ENCODE data around the gene SLC2A1. TPM values are rescaled to one million over a fixed set of nuclear protein-coding genes. Genes with fewer than 3 reads are reported as not detected.
A peak's percentile ranks its signal among the peaks of the same experiment; 100 is the strongest.

Gene SLC2A1
- total RNA-seq, 1 donor from 2014 or later = 49.7 TPM

DNA sequence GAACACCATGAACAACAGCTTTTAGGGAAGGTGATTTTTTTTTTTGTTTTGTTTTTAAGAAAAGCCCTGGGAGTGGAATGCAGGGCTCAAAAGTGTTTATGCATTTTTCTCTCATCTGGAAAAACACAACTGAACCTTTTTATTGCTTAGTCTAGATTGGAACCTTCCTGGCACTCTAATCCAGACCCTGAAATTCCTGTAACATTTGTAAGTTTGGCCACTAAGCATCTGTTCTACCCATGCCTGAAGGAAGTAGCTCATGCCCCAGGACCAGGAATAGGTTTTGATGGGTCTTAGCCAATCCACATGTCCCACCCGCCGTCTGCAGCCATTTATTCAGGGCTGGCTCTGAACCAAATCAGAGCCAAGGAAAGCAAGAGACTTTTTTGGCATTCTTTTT lies 39.7 kb upstream of the SLC2A1 start:
- no peak overlapping the region for H3K4me3 Mint-ChIP-seq (ENCODE audit: low read depth)
- peaks cover 4% of the 10 kb centered on the region for H3K27me3 Mint-ChIP-seq
- no peaks in the 10 kb centered on the region for H3K36me3 Mint-ChIP-seq (ENCODE audit: insufficient read depth)
- DNase-seq (ENCODE audit: low spot score, unreplicated experiment) = no peak
- H3K9me3 Mint-ChIP-seq (ENCODE audit: low read depth) = no peaks in the 10 kb centered on the region
- TF ChIP-seq, protein P1, sequence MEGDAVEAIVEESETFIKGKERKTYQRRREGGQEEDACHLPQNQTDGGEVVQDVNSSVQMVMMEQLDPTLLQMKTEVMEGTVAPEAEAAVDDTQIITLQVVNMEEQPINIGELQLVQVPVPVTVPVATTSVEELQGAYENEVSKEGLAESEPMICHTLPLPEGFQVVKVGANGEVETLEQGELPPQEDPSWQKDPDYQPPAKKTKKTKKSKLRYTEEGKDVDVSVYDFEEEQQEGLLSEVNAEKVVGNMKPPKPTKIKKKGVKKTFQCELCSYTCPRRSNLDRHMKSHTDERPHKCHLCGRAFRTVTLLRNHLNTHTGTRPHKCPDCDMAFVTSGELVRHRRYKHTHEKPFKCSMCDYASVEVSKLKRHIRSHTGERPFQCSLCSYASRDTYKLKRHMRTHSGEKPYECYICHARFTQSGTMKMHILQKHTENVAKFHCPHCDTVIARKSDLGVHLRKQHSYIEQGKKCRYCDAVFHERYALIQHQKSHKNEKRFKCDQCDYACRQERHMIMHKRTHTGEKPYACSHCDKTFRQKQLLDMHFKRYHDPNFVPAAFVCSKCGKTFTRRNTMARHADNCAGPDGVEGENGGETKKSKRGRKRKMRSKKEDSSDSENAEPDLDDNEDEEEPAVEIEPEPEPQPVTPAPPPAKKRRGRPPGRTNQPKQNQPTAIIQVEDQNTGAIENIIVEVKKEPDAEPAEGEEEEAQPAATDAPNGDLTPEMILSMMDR (IDR thresholded peaks at IDR 0.05; ENCODE audit: unreplicated experiment) = no peak
- H3K27ac Mint-ChIP-seq = no peak overlapping the region
- peaks cover 16% of the 10 kb centered on the region for H3K4me1 Mint-ChIP-seq (ENCODE audit: low read depth)

DNA sequence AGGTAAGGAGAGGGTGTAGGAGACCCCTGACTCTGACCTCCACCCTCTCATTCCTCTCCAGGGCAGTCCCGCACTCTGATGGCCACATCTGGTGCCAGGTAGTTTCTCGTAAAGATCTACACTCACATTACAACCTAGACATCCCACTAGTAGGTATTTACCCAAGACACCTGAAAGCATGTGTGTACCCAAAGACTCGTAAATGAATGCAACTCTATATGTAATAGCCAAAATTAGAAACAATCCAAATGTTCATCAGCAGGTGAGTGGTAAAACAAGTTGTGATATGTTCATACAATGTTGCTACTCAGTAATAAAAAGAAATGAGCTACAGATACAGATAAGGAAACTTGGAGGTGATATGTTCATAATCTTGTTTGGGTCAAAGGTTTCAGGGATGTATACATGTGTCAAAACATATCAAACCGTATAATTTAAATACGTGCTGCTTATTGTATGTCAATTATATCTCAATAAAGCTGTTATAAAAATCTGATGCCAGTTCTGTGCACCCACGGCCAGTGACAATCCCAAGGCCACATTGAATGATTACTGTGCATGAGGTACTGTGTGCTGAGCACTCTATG lies 37.8 kb upstream of the SLC2A1 start:
- Mint-ChIP-seq H3K9me3 (ENCODE audit: low read depth) (no peaks in the 10 kb centered on the region), H3K4me1 (ENCODE audit: low read depth) (peaks cover 14% of the 10 kb centered on the region), H3K27ac (no peak overlapping the region), H3K4me3 (ENCODE audit: low read depth) (no peak overlapping the region), H3K27me3 (peaks cover 4% of the 10 kb centered on the region), H3K36me3 (ENCODE audit: insufficient read depth) (no peaks in the 10 kb centered on the region)
- DNase-seq (ENCODE audit: low spot score, unreplicated experiment) = no peak
- TF ChIP-seq, protein P1 (IDR thresholded peaks at IDR 0.05; ENCODE audit: unreplicated experiment) = no peak

DNA sequence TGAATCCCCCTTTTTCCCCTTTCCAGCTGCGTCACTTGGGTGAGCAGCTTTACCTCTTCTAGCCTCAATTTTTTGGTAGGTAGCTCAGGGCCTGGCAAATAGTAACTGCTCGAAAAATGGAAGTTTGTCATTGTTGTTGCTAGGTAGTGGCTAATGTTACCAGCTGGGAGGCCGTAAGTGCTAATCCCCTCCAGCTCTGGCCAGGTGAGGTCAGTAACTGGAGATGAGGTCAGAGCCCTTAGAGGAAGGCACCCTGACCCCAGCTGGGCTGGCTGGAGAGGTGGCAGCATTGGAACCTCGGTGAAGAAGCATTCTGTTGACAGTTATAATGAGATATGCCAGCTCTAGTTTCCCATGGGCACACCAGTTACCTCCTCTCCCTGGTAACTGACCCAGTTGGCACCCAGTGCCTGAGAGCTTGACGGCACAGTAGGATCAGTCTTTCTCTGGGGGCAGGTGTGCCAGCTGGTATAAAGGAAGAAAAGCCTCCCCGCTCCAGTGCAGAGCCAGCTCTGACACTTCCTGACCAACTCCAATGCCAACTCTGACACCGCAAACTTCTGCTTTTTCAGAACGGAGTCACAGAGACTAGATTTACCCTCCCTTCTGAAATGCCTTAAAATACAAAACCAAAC lies 35.0 kb upstream of the SLC2A1 start:
- no peaks in the 10 kb centered on the region for H3K36me3 Mint-ChIP-seq (ENCODE audit: insufficient read depth)

DNA sequence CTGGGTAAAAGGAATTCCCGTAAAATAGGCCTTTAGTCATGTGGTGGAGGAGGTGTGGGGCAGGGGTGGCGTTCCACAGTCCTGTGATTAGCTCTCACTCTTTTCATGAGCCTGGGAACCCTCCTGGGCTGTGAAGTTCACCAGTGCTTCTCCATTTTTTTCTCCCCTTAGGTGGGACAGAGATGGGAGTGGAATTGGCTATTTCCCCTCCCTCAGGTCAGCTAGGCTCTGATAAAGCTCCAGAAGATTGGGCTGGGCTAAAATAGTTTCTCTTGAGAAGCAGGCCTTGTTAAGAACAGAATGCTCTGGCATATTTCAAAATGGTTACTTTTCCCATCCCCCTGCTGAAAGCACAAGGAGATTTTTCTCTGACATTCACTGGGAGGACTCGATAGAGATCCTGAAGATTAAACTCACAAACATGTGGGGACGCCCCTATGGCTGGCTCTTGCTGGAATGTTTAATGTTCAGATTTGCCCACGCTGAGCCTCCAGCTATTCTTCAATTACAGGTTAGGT lies 33.4 kb upstream of the SLC2A1 start:
- H3K27ac Mint-ChIP-seq = no peak overlapping the region
- no peak for DNase-seq (ENCODE audit: low spot score, unreplicated experiment)
- peaks cover 4% of the 10 kb centered on the region for H3K27me3 Mint-ChIP-seq
- TF ChIP-seq, protein P1 (IDR thresholded peaks at IDR 0.05; ENCODE audit: unreplicated experiment) = no peak
- H3K4me1 Mint-ChIP-seq (ENCODE audit: low read depth) = peaks cover 18% of the 10 kb centered on the region
- H3K4me3 Mint-ChIP-seq (ENCODE audit: low read depth) = no peak overlapping the region
- H3K36me3 Mint-ChIP-seq (ENCODE audit: insufficient read depth) = no peaks in the 10 kb centered on the region
- H3K9me3 Mint-ChIP-seq (ENCODE audit: low read depth) = no peaks in the 10 kb centered on the region

More for the DNA sequence above, 35.0 kb upstream of the SLC2A1 start:
- DNase-seq (ENCODE audit: low spot score, unreplicated experiment) = no peak
- H3K9me3 Mint-ChIP-seq (ENCODE audit: low read depth) = no peaks in the 10 kb centered on the region
- TF ChIP-seq, protein P1 (IDR thresholded peaks at IDR 0.05; ENCODE audit: unreplicated experiment) = no peak
- H3K4me1 Mint-ChIP-seq (ENCODE audit: low read depth) = peaks cover 18% of the 10 kb centered on the region
- peak overlapping the region; percentile 26 for H3K27ac Mint-ChIP-seq
- peaks cover 4% of the 10 kb centered on the region for H3K27me3 Mint-ChIP-seq
- H3K4me3 Mint-ChIP-seq (ENCODE audit: low read depth) = no peak overlapping the region

DNA sequence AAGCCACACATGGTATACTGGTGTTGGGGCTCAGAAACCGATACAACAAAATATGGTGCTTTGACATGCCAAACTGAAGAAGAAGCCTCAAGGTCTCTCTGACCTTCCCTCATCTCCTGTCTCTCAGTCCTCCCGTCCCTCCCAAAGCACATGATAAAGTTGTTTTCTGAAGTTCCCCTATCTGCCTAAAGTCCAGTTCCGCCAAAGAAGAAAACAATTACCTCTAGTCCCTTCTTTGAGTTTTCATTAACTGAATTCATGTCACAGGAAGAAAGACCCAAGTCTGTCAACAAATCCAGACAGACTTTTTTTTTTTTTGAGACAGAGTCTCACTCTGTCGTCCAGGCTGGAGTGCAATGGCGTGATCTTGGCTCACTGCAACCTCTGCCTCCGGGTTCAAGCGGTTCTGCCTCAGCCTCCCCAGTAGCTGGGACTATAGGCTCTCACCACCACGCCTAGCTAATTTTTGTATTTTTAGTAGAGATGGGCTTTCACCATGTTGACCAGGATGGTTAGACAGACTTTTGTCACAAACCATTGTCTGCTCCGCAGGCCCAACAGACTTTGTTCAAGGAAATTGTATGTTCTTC lies 32.2 kb upstream of the SLC2A1 start:
- no peak overlapping the region for H3K27ac Mint-ChIP-seq
- peaks cover 4% of the 10 kb centered on the region for H3K27me3 Mint-ChIP-seq
- H3K9me3 Mint-ChIP-seq (ENCODE audit: low read depth) = no peaks in the 10 kb centered on the region
- peaks cover 18% of the 10 kb centered on the region for H3K4me1 Mint-ChIP-seq (ENCODE audit: low read depth)
- no peak overlapping the region for H3K4me3 Mint-ChIP-seq (ENCODE audit: low read depth)
- no peaks in the 10 kb centered on the region for H3K36me3 Mint-ChIP-seq (ENCODE audit: insufficient read depth)
- TF ChIP-seq, protein P1 (IDR thresholded peaks at IDR 0.05; ENCODE audit: unreplicated experiment) = no peak
- no peak for DNase-seq (ENCODE audit: low spot score, unreplicated experiment)
